Kidney (tissue), 14 donors: ENCODE data around the gene NCKAP5. TPM values are rescaled to one million over a fixed set of nuclear protein-coding genes. Genes with fewer than 3 reads are reported as not detected.

ENCODE experiments used
- DNase-seq, 5 donors: peaks; one replicate each; pipeline ENCODE4 v3.0.0-alpha.2; 2013 to 2020
- FAIRE-seq: peaks from 2 replicates; lab custom pipeline; 2012; peaks lifted over from hg19 to GRCh38; lab: Jason Lieb, UNC
- H3K27ac ChIP-seq, 2 donors: one replicate each; pipeline ENCODE4 v1.7.0; 2013; ENCODE audit warnings: low read depth in 2 of 2, low read length in 2 of 2, inconsistent platforms in 1 of 2
- H3K27me3 ChIP-seq: one replicate; pipeline ENCODE4 v1.7.1; 2013; ENCODE audit warnings: low read length, inconsistent platforms; ENCODE audit not compliant: control insufficient read depth, insufficient read depth
- H3K36me3 ChIP-seq, 3 donors: one replicate each; pipeline versions ENCODE4 v1.7.0 to v1.7.1; 2013; ENCODE audit warnings: low read length in 3 of 3, control low read depth in 1 of 3, inconsistent platforms in 1 of 3; ENCODE audit not compliant: insufficient read depth in 3 of 3, control insufficient read depth in 2 of 3
- H3K4me1 ChIP-seq, 3 donors: one replicate each; pipeline versions ENCODE4 v1.7.0 to v1.7.1; 2013; ENCODE audit warnings: low read length in 3 of 3, inconsistent platforms in 1 of 3, low read depth in 1 of 3; ENCODE audit not compliant: control insufficient read depth in 2 of 3, insufficient read depth in 2 of 3
- H3K4me3 ChIP-seq, 3 donors: one replicate each; pipeline versions ENCODE4 v1.7.0 to v1.8.1; 2013; ENCODE audit warnings: low read length in 3 of 3, control low read depth in 1 of 3, inconsistent platforms in 1 of 3
- H3K9ac ChIP-seq, 3 donors: one replicate each; pipeline versions ENCODE4 v1.7.0 to v1.7.1; 2013; ENCODE audit warnings: low read length in 3 of 3, control low read depth in 1 of 3, inconsistent platforms in 1 of 3
- H3K9me3 ChIP-seq, 3 donors: one replicate each; pipeline versions ENCODE4 v1.7.0 to v1.7.1; 2013; ENCODE audit warnings: low read length in 3 of 3, control low read depth in 1 of 3, inconsistent platforms in 1 of 3; ENCODE audit not compliant: control insufficient read depth in 2 of 3, insufficient read depth in 1 of 3
- intact Hi-C: fragments of 100-400 bp; cut with DNase I; formaldehyde crosslinking; loops from one replicate; pipeline ENCODE4 v1.11.1; 2022
- polyA plus RNA-seq: library from polyadenylated mRNA; stranded (reverse); fragments of 350-450 nt; fragmentation: Illumina TruSeq; extraction: RNeasy Lipid Tissue Mini Kit (QIAGEN cat#74804); gene quantifications from one replicate; pipeline ENCODE4 v1.2.3, GENCODE V29; 2014; ENCODE audit warnings: low read depth, low replicate concordance; ENCODE audit not compliant: insufficient read depth
- total RNA-seq: library from RNA; stranded (reverse); fragmentation: NEBNext Ultra II Directional; extraction: Animal tissue kit (Norgen Biotek cat#: 25700); gene quantifications from one replicate; pipeline ENCODE4 v1.2.1, GENCODE V29; 2021
- TF ChIP-seq, protein P1 (sequence below): IDR thresholded peaks from 3 replicates; pipeline ENCODE4 v1.5.1; 2012; ENCODE audit warnings: mild to moderate bottlenecking, moderate library complexity, borderline replicate concordance; ENCODE audit not compliant: insufficient read depth; ENCODE audit errors: extremely low read depth
- donor health status: control.
- donor health status: control.
- donor health status: control.
- donor health status: control.
- donor health status: control.
- donor health status: DM: yes; HTN: yes; CAD: no.
- donor health status: Normal renal cell carcinoma (clear cell type).

NCKAP5 gene
- total and polyA plus RNA-seq, 2 donors from 2014 or later, result 1.8 to 2.9 TPM

DNA sequence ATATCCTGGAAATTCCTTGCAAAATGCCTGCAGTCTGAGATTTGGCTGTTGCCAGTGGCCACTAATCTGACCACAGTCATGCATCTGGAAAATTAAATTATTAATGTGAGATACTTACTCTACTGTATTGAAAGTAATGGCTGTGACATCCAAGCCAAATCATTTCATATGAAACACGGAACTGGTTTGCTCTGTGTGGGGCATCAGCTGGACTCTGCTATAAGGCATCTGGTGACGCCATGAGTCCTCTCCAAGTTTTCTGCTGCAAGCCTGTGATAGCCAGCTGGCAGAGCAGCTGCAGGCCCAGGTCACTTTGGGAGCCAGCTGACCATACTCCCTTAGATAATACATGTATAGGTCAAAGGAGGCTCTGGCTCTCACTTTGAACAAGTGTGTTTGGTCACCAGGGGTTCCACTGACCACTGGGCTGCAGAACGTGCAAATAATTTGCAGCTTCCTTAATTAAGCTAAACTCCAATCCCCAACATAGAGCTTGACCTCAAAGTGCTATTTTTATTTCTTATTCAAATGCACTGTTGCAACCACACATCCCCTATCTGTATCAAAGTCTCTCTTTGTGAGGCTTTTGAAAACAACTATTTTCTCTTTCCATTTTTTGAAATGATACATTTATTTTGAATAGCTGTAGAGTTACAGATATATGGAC lies 152.9 kb downstream of the NCKAP5 start:
- TF ChIP-seq, protein P1, sequence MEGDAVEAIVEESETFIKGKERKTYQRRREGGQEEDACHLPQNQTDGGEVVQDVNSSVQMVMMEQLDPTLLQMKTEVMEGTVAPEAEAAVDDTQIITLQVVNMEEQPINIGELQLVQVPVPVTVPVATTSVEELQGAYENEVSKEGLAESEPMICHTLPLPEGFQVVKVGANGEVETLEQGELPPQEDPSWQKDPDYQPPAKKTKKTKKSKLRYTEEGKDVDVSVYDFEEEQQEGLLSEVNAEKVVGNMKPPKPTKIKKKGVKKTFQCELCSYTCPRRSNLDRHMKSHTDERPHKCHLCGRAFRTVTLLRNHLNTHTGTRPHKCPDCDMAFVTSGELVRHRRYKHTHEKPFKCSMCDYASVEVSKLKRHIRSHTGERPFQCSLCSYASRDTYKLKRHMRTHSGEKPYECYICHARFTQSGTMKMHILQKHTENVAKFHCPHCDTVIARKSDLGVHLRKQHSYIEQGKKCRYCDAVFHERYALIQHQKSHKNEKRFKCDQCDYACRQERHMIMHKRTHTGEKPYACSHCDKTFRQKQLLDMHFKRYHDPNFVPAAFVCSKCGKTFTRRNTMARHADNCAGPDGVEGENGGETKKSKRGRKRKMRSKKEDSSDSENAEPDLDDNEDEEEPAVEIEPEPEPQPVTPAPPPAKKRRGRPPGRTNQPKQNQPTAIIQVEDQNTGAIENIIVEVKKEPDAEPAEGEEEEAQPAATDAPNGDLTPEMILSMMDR, result no peak
- DNase-seq (no peak), FAIRE-seq (no peak)
- no peaks in the 10 kb centered on the region for H3K27me3 ChIP-seq
- no peaks in the 10 kb centered on the region for H3K9me3 ChIP-seq
- H3K9ac ChIP-seq, result no peak overlapping the region
- H3K4me1 ChIP-seq, result no peaks in the 10 kb centered on the region
- intact Hi-C loops, result no loop called here
- no peak overlapping the region for H3K4me3 ChIP-seq
- H3K36me3 ChIP-seq, result no peaks in the 10 kb centered on the region
- no peak overlapping the region for H3K27ac ChIP-seq

DNA sequence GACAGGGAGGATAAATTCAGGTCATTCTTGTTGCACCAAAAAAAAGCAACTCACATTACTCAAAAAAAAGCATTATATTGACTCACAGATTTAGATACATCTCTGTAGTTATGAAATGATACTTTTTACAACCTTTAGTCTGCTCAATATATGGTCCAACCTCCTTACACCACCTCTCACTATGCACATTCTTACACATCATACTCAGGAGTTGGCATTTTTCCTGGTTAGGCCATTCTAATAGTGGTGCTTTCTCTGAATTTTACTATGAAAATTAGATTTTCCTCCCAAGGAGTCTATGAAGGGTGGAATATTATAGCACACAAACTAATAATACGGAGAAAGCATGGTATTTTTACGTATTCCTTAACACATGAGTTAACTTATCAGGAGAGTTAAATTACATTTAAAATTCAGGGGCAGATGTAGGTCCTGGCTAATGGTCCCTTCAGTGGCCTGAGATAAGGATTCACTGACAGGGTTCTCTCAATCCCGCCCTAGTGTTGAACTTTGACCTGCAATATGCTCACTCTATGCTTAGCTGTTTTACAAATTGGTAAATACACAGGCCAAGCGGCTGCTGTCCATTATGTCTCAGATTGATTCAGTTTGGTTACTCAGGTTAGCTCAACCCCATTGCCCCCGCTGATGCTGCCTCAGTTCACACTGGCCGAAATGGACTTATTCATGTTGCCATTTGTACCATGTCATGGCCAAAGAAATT lies 153.6 kb downstream of the NCKAP5 start:
- TF ChIP-seq, protein P1, result no peak
- intact Hi-C loops, result no loop called here
- Histone ChIP-seq H3K9ac (no peak overlapping the region), H3K9me3 (no peaks in the 10 kb centered on the region), H3K36me3 (no peaks in the 10 kb centered on the region), H3K27ac (no peak overlapping the region), H3K4me3 (no peak overlapping the region), H3K27me3 (no peaks in the 10 kb centered on the region), H3K4me1 (no peaks in the 10 kb centered on the region)
- no peak for DNase-seq
- FAIRE-seq, result no peak

DNA sequence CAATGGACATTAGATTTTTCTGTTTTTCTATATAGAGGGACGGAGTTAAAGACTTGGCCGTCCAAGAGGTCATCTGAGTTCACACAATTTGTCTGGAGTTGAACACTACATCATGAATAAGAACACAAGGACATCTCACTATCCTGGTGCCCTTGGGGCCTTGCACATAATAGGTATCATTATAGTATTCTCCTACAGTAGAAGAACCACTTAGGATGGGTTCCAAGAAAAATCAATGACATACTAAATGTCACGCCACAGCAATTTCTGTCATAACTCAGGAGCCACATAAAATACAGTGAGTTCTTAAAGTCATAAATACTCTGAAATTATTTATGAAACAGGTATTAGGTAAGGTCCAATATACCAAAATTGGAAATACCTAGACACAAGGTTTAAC lies 154.4 kb downstream of the NCKAP5 start:
- Histone ChIP-seq H3K9me3 (no peaks in the 10 kb centered on the region), H3K9ac (no peak overlapping the region), H3K27me3 (no peaks in the 10 kb centered on the region), H3K36me3 (no peaks in the 10 kb centered on the region), H3K4me1 (no peaks in the 10 kb centered on the region), H3K27ac (no peak overlapping the region), H3K4me3 (no peak overlapping the region)
- no peak for FAIRE-seq
- intact Hi-C loops, result no loop called here
- TF ChIP-seq, protein P1, result no peak
- no peak for DNase-seq
